M059J (cell line): ENCODE measurements around the gene GALNT16. TPM values are rescaled to one million over a fixed set of nuclear protein-coding genes. Genes with fewer than 3 reads are reported as not detected.

ENCODE experiments used
- DNase-seq: peaks from one replicate; pipeline ENCODE4 v3.0.0-alpha.2; 2012; ENCODE audit warnings: low read depth
- total RNA-seq: library from RNA; depleted of rRNA; stranded (reverse); fragments of >200 nt; shearing (Covaris generic); gene quantifications from 2 replicates; pipeline ENCODE4 v1.2.3, GENCODE V29; 2014; rRNA removed

Gene GALNT16
- total RNA-seq, 1 experiment from 2014 or later, result 0.30 TPM

DNA sequence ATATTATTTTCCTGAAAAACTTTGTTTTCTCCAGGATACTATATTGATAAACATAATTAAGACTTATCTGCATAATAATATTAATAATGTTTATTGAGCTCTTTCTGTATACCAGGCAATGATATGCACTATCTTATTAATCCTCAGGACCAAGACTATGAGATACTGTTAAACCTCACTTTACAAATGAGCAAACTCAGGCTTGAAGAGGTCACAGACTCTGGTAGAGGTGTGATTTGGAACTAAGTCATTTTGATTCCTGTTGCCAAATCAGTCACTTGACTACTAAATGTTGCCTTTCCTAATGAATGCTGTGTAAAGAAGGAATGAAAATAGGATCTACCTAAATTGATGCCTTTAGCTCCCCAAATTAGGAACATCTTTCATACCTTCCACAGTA, 145.8 kb downstream of the GALNT16 start:
- DNase-seq, result no peak

Other genes starting within 250 kb of the GALNT16 start
- gene DCAF5, start 107.0 kb upstream of the GALNT16 start, total RNA-seq, result 17.5 and 26.1 TPM in 2 replicates
- 9.4 and 13.2 TPM in 2 replicates for gene EXD2, start 68.7 kb upstream of the GALNT16 start, total RNA-seq
- 144 and 203 TPM in 2 replicates for gene ERH, start 138.1 kb downstream of the GALNT16 start, total RNA-seq
- gene SLC39A9, start 138.5 kb downstream of the GALNT16 start, total RNA-seq, result 87.5 and 108 TPM in 2 replicates
- not detected in 2 replicates for gene PLEKHD1, start 224.6 kb downstream of the GALNT16 start, total RNA-seq